Stomach (tissue), 9 donors: Measurements from ENCODE around the gene MRPS12. TPM values are rescaled to one million over a fixed set of nuclear protein-coding genes. Genes with fewer than 3 reads are reported as not detected.

Experiments used
- DNase-seq, 2 donors: peaks; one replicate each; pipeline versions ENCODE4 v3.0.0 to v3.0.0-alpha.2; 2013 to 2019
- H3K27ac ChIP-seq, 5 donors: fragments of 200-600 bp in 4 of 5; sonication (generic) in 4 of 5; one replicate each; pipeline ENCODE4 v1.5.1; 2013 to 2019; ENCODE audit warnings: mild to moderate bottlenecking in 1 of 5, moderate library complexity in 1 of 5
- H3K27me3 ChIP-seq, 3 donors: fragments of 200-600 bp; sonication (generic); one replicate each; pipeline ENCODE4 v1.5.1; 2017 to 2019; ENCODE audit warnings: mixed run types in 1 of 3
- H3K36me3 ChIP-seq, 4 donors: fragments of 200-600 bp; sonication (generic); 1 replicate in 3 of 4; 2 replicates in 1 of 4; pipeline ENCODE4 v1.5.1; 2016 to 2019
- H3K4me1 ChIP-seq, 4 donors: fragments of 200-600 bp; sonication (generic); one replicate each; pipeline ENCODE4 v1.5.1; 2016 to 2019
- H3K4me3 ChIP-seq, 4 donors: fragments of 200-600 bp; sonication (generic) in 3 of 4; one replicate each; pipeline ENCODE4 v1.5.1; 2016 to 2019; ENCODE audit warnings: mild to moderate bottlenecking in 1 of 4
- H3K9me3 ChIP-seq, 4 donors: fragments of 200-600 bp; sonication (generic); one replicate each; pipeline ENCODE4 v1.5.1; 2016 to 2019
- EP300 ChIP-seq: sonication (generic); formaldehyde crosslinking; IDR thresholded peaks from one replicate; pipeline ENCODE4 v1.6.1; 2017; ENCODE audit warnings: antibody characterized with exemption
- POLR2A ChIP-seq, 4 donors: fragments of 450-650 bp; IDR thresholded peaks; one replicate each; pipeline ENCODE4 v1.6.1; 2016; ENCODE audit warnings: antibody characterized with exemption in 4 of 4, control low read depth in 2 of 4, mild to moderate bottlenecking in 1 of 4, moderate library complexity in 1 of 4
- POLR2AphosphoS5 ChIP-seq, 3 donors: sonication (generic); formaldehyde crosslinking; IDR thresholded peaks; one replicate each; pipeline ENCODE4 v1.6.1; 2016; ENCODE audit warnings: antibody characterized with exemption in 3 of 3
- WGBS, 5 donors: extraction: QIAGEN DNeasy Blood & Tissue Kit in 3 of 5; methylation state at CpG; one replicate each; pipeline versions ENCODE4 v1.1.5 to v1.1.7; 2013 to 2018; 5-methylcytosine and 5-hydroxymethylcytosine counted together
- intact Hi-C: fragments of 100-400 bp; cut with DNase I; formaldehyde crosslinking; loops from one replicate; pipeline ENCODE4 v1.15.1; 2023; ENCODE audit warnings: low total_unique reads
- polyA plus RNA-seq, 3 donors: library from polyadenylated mRNA; stranded (reverse); fragments of 200-250 nt; gene quantifications; one replicate each; pipeline ENCODE4 v1.2.3, GENCODE V29; 2013
- total RNA-seq, 5 donors: library from RNA; depleted of rRNA; stranded (reverse); fragments of >200 nt; gene quantifications; one replicate each; pipeline versions ENCODE4 v1.1.0 to v1.2.3, GENCODE V29; 2014 to 2016
- TF ChIP-seq, protein P1 (sequence below), 7 experiments: fragments of 450-650 bp in 4 of 7; fragments of 200-600 bp in 3 of 7; sonication (generic) in 3 of 7; IDR thresholded peaks; one replicate each; pipeline ENCODE4 v1.5.1; 2016 to 2019; ENCODE audit warnings: antibody characterized with exemption in 7 of 7, control low read depth in 2 of 7, mild to moderate bottlenecking in 1 of 7
- donor health status: healthy with polysubstance abuse.
- donor health status: Bipolar disorder and iron deficiency.
- donor health status: healthy.

The MRPS12 gene
- total and polyA plus RNA-seq, 8 donors: 3.8 to 73.1 (median 34.6) TPM

DNA sequence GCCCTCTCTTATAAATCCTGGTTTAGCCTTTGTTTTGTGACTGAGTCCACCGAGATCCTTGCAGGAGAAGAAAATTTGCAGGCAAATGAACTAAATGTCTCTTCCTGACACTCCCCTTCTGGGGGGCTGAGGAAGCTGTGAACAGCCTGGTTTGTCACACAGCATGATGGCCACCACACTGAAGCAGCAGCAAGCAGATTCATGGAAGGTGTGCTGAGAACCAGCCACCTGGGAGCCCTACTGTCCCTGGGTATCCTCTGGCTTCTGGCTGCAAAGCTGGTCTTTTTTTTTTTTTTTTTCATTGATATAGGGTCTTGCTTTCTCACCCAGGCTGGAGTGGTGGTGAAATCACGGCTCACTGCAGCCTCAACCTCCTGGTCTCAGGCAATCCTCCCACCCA, 11.2 kb downstream of the MRPS12 start:
- TF ChIP-seq POLR2AphosphoS5 (IDR thresholded peaks at IDR 0.05) (no peak), EP300 (no peak), POLR2A (IDR thresholded peaks at IDR 0.05) (no peak)
- TF ChIP-seq, protein P1, sequence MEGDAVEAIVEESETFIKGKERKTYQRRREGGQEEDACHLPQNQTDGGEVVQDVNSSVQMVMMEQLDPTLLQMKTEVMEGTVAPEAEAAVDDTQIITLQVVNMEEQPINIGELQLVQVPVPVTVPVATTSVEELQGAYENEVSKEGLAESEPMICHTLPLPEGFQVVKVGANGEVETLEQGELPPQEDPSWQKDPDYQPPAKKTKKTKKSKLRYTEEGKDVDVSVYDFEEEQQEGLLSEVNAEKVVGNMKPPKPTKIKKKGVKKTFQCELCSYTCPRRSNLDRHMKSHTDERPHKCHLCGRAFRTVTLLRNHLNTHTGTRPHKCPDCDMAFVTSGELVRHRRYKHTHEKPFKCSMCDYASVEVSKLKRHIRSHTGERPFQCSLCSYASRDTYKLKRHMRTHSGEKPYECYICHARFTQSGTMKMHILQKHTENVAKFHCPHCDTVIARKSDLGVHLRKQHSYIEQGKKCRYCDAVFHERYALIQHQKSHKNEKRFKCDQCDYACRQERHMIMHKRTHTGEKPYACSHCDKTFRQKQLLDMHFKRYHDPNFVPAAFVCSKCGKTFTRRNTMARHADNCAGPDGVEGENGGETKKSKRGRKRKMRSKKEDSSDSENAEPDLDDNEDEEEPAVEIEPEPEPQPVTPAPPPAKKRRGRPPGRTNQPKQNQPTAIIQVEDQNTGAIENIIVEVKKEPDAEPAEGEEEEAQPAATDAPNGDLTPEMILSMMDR (IDR thresholded peaks at IDR 0.05): no peak
- peaks cover 0 to 29% (median 15%) of the 10 kb centered on the region in 4 donors for H3K36me3 ChIP-seq
- DNase-seq: no peak
- H3K4me3 ChIP-seq: no peak overlapping the region
- WGBS, 5 donors: 78 to 100% (median 89%) methylated on average over 2 of the region's 2 CpGs
- no peaks in the 10 kb centered on the region for H3K9me3 ChIP-seq
- intact Hi-C loops: no loop called here
- no peaks in the 10 kb centered on the region for H3K27me3 ChIP-seq
- no peak overlapping the region for H3K27ac ChIP-seq
- peaks cover 0 to 6% (median 0%) of the 10 kb centered on the region in 4 donors for H3K4me1 ChIP-seq

DNA sequence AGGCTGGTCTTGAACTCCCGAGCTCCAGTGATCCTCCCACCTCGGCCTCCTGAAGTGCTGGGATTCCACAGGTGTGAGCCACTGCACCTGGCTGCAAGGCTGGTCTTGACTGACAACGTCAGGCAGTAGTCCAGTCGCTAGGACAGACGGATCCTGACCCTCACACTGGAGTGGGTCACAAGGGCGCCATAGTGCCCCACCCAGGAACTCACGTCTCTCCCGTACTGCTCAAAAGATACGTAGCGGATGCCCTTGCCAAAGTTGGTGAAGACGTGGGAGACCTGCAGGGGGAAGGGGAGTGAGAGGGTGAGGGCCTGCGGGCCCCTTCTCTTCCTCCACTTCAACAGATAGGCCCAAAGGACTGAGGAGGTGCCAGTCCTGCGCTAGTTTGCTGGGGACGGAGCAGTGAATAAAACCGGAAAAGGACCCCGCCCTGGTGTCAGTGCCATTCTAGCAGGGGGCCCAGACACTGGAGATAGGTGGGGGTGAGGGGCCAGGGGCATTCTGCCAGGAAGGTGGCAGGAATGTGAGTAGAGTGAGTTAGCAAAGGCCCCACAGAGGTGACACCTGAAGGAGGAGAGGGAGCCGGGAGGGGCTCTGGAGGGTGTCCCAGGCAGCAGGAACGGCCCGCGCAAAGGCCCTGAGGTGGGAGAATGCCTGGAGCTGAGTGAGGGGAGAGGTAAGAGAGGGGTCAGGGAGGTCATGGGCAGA, 11.9 kb downstream of the MRPS12 start:
- Histone ChIP-seq H3K4me1 (peaks cover 0 to 6% (median 0%) of the 10 kb centered on the region in 4 donors), H3K36me3 (peaks cover 0 to 33% (median 17%) of the 10 kb centered on the region in 4 donors), H3K27me3 (no peaks in the 10 kb centered on the region), H3K4me3 (no peak overlapping the region), H3K27ac (no peak overlapping the region), H3K9me3 (no peaks in the 10 kb centered on the region)
- 83 to 91% (median 89%) methylated on average over 20 of the region's 20 CpGs for WGBS, 5 donors
- TF ChIP-seq POLR2AphosphoS5 (IDR thresholded peaks at IDR 0.05) (no peak), POLR2A (IDR thresholded peaks at IDR 0.05) (no peak), EP300 (no peak)
- TF ChIP-seq, protein P1 (IDR thresholded peaks at IDR 0.05): no peak
- intact Hi-C loops: no loop called here
- no peak for DNase-seq

DNA sequence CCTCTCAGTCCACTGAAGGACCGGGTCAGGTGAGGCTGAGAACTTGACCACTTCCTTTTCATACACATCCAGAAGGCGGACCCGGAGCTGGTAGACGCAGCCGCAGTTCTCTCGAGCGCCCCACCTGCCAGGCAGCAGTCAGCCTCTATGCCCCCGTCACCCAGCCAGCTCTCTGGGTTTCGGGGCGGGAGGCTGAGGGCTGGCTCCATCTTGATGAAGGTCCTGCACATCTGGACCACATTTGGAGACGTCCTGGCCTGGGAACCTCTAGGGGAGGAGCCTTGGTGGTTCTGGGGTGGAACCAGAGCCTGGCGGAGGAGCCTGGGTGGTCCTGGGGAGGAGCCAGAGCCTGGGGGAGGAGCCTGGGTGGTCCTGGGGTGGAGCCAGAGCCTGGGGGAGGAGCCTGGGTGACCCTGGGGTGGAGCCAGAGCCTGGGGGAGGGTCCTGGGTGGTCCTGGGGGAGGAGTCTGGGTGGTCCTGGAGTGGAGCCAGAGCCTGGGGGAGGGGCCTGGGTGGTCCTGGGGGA, 14.3 kb downstream of the MRPS12 start:
- WGBS, 5 donors: 87 to 95% (median 94%) methylated on average over 5 to 12 of the region's 12 CpGs
- Histone ChIP-seq H3K27me3 (peaks cover 0 to 8% (median 4%) of the 10 kb centered on the region in 3 donors), H3K36me3 (peaks cover 0 to 39% (median 17%) of the 10 kb centered on the region in 4 donors), H3K4me3 (no peak overlapping the region), H3K27ac (no peak overlapping the region), H3K4me1 (peaks cover 3 to 8% (median 7%) of the 10 kb centered on the region in 4 donors), H3K9me3 (no peaks in the 10 kb centered on the region)
- no peak for TF ChIP-seq POLR2A (IDR thresholded peaks at IDR 0.05)
- intact Hi-C loops: no loop called here
- no peak for DNase-seq

DNA sequence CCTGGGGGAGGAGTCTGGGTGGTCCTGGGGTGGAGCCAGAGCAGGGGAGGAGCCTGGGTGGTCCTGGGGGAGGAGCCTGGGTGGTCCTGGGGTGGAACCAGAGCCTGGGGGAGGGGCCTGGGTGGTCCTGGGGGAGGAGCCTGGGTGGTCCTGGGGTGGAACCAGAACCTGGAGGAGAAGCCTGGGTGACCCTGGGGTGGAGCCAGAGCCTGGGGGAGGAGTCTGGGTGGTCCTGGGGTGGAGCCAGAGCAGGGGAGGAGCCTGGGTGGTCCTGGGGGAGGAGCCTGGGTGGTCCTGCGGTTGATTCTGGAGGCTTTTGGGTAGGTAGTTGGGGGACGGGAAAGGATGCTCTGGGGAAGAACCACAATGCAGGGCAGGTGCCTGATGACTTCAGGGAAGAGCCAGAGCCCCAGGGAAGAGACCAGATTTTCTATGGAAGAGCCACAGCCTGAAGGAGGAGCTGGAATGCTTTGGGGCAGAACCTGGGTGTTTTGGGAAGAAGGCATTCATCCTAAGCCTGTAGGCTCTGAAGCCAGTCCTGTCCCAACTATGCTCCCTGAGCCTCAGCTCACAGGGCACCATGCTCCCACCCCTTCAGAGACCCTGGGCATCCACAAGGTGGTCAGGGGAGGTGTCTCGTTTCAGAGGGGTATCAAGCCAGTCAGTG, 15.0 kb downstream of the MRPS12 start:
- Histone ChIP-seq H3K36me3 (peaks cover 0 to 39% (median 17%) of the 10 kb centered on the region in 4 donors), H3K27me3 (peaks cover 0 to 12% (median 7%) of the 10 kb centered on the region in 3 donors), H3K27ac (no peak overlapping the region), H3K9me3 (no peaks in the 10 kb centered on the region), H3K4me3 (no peak overlapping the region), H3K4me1 (peaks cover 8 to 15% (median 13%) of the 10 kb centered on the region in 4 donors)
- DNase-seq: no peak
- no peak for TF ChIP-seq POLR2AphosphoS5 (IDR thresholded peaks at IDR 0.05)
- TF ChIP-seq, protein P1 (IDR thresholded peaks at IDR 0.05): no peak
- TF ChIP-seq POLR2A (IDR thresholded peaks at IDR 0.05): no peak
- no peak for TF ChIP-seq EP300
- 79 to 95% (median 89%) methylated on average over 3 of the region's 3 CpGs for WGBS, 5 donors
- intact Hi-C loops: no loop called here
